Fibroblast of skin of scalp (primary cell): ENCODE data around the gene PACSIN3.

Experiments used
- DNase-seq: peaks from one replicate; pipeline ENCODE4 v3.0.0-alpha.2; 2013

PACSIN3 gene

GRCh38 chr11:47176328-47177228 is 9.7 kb downstream of the PACSIN3 start, which contains the start of gene ARFGAP2:
Gene ARFGAP2, minus strand, starts transcription at chr11:47176879. Its CDS starts 26 bp downstream, at chr11:47176853.
- peak; percentile 97 for DNase-seq

GRCh38 chr11:47175746-47176327 is 10.4 kb downstream of the PACSIN3 start:
- DNase-seq = no peak

GRCh38 chr11:47172740-47173336 is 13.4 kb downstream of the PACSIN3 start:
- DNase-seq = no peak

- no peak for DNase-seq
Observed at GRCh38 chr11:47171856-47172255, 14.4 kb downstream of the PACSIN3 start.

GRCh38 chr11:47171061-47171838 is 15.0 kb downstream of the PACSIN3 start:
- DNase-seq = no peak

- DNase-seq = no peak
Observed at GRCh38 chr11:47166368-47166767, 19.9 kb downstream of the PACSIN3 start.

DNA sequence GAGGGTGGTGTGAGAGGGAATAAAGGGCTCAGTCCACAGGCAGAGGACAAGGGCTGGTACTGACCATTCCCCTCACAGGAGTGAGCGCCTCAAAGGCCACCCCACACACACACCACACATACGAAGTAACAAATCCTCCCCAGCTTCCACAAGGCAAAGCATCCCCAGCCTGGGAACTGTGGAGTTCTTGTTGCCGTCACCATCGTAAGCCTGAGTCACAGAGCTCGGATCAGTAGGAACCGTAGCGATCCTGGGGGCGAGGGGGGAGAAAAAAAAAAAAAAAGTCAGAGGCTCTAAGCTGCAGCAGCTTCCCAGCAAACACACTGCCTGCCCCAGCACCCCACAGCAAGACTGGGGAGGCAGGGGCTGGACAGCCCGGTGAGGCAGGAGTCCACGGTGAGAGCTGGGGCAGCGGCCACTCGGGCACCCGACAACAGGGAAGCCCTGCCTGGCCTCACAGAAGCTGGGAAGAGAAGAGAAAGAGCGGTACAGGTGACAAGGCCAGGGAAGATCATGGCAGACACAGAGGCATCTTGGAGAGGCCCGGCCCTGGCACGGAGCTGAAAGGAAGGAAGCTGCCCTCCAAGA is 20.9 kb downstream of the PACSIN3 start:
- DNase-seq = no peak

GRCh38 chr11:47164321-47164720 is 21.9 kb downstream of the PACSIN3 start:
- no peak for DNase-seq

DNA sequence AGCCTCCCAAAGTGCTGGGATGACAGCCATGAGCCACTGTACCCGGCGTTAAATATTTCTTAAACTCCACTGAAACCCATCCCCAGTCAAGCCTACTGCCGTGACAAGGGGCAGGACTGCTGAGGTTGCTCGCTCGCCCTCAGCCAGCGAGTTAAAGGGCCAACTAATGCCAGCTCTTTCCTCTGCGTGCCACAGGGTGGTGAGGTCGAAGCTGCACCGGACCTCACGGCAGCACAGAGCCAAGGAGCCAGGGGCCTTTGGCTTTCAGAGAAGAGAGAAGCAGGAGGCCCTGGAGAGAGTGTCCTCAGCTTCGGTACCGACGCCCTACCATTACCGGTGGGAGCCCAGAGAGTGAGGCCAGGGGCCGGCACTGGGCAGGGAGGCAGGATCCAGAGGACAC is 22.3 kb downstream of the PACSIN3 start:
- DNase-seq = no peak

GRCh38 chr11:47163193-47163592 is 23.0 kb downstream of the PACSIN3 start:
- no peak for DNase-seq

DNA sequence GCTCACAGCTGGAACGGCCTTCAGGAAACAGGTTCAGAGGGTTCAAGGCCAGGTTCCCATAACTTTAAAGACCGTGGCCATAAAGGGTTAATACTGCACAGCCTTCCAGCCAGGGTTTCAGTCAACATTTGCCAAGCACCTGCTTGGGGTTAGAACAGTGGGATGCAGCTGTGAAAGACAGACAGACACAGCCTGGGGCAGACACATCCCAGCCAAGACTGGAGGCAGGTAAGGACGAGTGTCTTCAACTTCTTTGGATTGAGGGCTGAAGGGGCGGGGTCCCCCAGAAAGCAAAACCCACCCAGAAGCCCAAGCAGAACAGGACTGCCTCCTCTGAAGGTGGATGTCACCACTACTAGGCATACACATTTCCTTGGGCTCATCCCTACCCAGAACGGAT is 23.8 kb downstream of the PACSIN3 start:
- DNase-seq = no peak

DNA sequence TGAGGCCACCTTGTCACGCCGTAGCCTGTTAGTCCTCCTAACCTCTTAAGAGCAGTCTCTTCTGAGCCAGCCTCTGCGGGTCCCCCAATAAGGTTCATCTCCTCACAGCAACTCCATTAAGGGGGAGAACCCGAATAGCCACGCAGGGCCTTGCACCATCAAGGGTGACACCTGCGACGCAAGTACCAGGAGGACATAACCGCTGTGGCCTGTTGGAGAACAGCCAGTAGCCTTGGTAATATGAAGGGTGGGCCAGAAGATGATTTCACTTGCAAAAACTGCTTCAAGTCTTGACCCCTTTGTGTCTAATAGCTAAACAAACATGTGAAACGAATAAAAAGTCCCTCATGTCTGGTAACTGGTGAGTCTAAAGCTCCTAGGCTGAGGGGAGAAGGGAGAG is 24.3 kb downstream of the PACSIN3 start:
- DNase-seq = no peak

DNA sequence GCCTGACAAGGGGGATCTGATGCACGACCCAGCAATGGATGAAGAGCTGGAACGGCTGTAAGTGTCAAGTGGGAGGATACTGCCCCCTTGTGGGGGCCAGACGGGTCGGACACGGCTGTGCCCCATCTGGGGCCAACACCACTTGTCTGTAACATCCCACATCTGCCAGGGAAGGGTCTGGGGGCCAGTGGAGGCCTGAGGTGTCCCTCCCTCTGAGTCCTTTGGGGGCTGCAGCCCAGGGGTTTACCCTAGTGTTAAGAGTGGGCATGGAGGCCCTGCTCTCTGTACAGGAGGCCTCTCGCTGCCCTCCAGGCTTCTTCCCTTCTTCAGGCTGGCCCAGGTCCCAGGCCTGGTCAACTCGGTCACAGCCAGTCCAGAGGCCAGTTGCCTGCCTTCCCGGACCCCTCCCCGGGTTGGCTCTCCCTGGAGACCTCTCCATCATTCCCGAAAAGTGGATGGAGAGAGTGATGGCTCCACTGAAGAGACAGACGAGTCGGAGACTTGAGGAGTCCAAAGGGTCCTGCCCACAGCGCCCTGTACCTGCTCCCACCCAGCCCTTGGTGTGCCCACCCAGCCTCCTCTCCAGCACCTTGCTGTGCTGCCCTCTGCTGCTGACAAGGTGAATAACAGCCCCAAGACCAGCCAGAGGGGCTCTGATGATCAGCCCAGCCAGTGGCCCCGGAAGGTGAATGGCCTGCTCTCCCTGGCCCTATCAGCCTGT is 24.9 kb downstream of the PACSIN3 start:
- DNase-seq = peak; percentile 70

DNA sequence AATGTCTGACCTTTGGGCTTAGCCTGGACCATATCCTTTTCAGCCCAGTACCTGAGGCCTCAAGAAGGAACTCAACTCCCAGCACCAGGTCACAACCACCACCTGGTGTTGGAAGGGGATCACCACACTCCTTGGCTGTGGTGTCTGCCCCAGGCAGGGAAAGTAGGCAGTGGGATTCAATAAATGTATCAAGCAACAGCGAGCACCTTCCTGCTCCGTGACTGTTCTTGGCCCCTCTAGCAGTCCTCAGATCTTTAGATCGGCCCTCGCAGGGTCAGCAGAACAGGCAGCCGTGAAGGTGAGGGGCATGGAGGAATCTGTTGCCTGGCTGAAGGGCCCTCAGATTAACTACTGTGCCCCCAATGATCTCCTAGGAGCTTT is 25.5 kb downstream of the PACSIN3 start:
- DNase-seq = no peak

DNA sequence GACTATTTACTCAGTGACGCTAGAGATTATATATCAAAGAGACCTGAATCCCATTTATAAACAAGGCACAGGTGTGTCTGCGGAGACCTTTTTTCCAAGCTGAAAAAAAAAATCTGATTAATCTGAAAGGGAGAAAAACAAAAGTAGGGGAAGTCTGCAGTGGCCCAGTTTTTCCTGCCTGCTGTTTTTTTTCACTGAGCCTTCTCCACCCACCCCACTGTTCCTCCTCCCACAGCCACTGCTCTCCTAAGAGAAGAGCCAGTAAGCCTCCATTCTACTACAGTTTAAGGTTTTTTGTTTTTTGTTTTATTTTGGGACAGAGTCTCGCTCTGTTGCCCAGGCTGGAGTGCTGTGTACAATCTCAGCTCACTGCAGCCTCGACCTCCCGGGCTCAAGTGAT is 28.0 kb downstream of the PACSIN3 start:
- no peak for DNase-seq

DNA sequence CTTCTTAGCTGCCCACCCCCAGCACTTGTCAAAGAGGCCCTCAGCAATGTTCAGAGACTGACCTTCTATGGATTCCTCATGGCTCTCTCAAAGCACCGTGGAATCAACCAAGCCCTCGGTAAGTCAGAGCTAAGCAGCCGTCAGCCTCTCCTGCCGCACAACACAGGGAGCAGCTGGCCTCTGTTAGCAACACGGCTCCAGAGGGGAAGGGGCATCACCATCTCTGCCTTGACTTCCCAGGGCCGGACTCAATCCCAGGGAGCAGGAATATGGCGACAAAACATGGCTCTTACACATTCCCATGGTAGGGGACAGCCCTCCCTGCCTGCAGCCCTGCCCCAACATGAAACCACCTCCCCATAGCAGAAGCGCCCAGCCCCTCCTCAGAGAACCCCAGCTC is 28.4 kb downstream of the PACSIN3 start:
- no peak for DNase-seq

GRCh38 chr11:47156951-47157350 is 29.3 kb downstream of the PACSIN3 start:
- DNase-seq = no peak

GRCh38 chr11:47156333-47156732 is 29.9 kb downstream of the PACSIN3 start:
- DNase-seq = no peak

- no peak for DNase-seq
Observed at GRCh38 chr11:47155879-47156278, 30.4 kb downstream of the PACSIN3 start.

DNA sequence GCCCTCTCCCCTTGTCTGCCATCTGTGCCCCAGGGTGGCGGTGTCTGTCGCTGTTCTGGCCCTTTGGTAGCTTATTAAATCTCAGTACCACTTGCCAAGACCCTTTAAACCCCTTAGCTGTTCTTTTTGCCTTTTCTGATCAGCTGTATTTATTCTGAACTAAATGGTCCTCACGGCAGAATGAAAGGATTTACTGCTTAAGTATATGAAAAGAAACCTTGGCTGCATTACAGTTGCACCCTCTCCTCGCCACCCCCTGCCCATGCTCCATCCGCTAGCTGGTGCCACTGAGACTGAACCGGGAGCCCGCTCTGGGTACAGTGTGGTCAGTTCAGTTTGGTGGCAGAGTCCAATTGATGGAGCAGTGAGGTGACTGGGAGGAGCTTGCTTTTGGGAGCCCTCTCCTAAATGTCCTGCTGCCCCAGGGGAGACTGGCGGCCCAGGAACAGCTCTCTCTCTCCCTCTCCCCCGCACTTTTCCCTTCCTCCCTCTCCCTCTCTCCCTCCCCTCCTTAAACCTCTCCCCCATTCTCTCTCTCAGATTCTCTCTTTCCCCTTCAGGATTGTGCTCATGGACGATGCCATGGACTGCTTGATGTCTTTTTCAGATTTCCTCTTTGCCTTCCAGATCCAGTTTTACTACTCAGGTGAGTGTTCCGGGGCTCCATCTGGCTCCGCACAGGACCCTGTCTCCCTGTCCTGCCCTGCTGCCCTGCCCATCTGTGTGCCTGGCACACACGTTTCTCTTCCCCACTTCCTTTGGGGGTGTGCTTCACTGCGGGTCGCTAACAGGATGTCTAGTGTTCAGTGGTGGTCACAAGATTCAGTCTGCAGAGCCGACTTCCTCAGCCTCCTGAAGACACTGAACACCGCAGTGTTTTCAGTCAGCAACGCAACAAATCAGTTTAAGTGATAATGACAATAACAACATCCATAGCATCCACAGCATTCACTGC is 31.3 kb downstream of the PACSIN3 start:
- no peak for DNase-seq
